ENCODE results near the gene MUC5AC.
"Not testable (repeated sequence)": the region's sequence is repeated elsewhere in the genome, so short reads cannot be mapped to it uniquely, and the experiment has no call there.

MUC5AC gene

DNA sequence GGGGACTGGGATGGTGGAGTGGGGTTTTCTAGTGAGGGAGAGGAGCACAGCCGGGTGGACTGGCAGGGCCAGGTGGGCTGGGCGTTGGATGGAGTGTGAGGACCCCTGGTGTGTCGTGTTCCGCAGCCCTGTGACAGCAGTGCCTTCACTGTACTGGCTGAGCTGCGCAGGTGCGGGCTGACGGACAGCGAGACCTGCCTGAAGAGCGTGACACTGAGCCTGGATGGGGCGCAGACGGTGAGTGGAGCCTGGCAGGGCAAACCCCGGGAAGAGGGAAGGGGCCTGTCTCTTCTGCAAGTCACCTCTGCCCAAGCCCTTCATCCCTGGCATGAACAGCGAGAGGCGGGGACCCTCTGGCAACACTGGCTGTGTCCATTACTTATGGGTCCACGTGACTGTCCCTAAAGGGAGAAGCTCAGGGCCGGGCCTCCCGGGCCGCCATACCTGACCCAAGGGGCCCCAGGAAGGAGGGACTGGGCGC, 10.0 kb downstream of the MUC5AC start:
- no peak for DNase-seq (ENCODE audit: low read depth)
- in situ Hi-C loops (cut with HindIII; ENCODE audit: low sequenced_read_pairs) = no loop called here
- TF ChIP-seq, protein P1, sequence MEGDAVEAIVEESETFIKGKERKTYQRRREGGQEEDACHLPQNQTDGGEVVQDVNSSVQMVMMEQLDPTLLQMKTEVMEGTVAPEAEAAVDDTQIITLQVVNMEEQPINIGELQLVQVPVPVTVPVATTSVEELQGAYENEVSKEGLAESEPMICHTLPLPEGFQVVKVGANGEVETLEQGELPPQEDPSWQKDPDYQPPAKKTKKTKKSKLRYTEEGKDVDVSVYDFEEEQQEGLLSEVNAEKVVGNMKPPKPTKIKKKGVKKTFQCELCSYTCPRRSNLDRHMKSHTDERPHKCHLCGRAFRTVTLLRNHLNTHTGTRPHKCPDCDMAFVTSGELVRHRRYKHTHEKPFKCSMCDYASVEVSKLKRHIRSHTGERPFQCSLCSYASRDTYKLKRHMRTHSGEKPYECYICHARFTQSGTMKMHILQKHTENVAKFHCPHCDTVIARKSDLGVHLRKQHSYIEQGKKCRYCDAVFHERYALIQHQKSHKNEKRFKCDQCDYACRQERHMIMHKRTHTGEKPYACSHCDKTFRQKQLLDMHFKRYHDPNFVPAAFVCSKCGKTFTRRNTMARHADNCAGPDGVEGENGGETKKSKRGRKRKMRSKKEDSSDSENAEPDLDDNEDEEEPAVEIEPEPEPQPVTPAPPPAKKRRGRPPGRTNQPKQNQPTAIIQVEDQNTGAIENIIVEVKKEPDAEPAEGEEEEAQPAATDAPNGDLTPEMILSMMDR (IDR thresholded peaks at IDR 0.05; ENCODE audit: low read depth, low read length, missing control alignments) = no peak
- no peak overlapping the region for H3K4me3 ChIP-seq (ENCODE audit: low read depth, low read length)

DNA sequence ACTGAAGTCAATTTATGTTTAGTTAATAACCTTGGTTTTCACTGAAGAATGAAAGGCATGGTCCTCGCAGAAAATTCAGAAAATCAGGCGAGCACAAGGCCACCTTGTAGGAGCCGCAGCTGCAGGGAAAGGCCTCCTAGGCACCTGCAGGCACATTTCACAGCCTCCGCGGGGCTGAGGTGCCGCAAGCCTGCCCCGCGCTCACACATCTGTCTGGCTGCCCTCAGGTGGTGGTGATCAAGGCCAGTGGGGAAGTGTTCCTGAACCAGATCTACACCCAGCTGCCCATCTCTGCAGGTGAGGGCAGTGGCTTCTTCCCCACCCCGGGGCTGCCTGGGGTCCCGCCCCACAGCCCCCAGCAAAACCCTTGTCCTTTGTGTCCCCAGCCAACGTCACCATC, 10.5 kb downstream of the MUC5AC start:
- no peak for DNase-seq (ENCODE audit: low read depth)
- TF ChIP-seq, protein P1 (IDR thresholded peaks at IDR 0.05; ENCODE audit: low read depth, low read length, missing control alignments) = no peak
- in situ Hi-C loops (cut with HindIII; ENCODE audit: low sequenced_read_pairs) = no loop called here
- no peak overlapping the region for H3K4me3 ChIP-seq (ENCODE audit: low read depth, low read length)

DNA sequence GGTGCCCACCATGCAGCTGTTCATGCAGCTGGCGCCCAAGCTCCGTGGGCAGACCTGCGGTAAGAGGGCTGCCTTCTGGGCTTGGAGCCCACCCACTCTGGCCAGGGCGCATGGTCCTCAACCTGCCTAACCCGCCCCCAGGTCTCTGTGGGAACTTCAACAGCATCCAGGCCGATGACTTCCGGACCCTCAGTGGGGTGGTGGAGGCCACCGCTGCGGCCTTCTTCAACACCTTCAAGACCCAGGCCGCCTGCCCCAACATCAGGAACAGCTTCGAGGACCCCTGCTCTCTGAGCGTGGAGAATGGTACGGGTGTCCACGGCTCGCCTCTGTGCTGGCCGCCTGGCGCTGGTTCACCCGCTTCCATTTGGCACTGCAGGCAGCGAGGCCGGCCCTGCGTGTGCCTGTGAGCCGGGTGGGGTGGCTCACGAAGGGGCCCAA, 11.0 kb downstream of the MUC5AC start:
- TF ChIP-seq, protein P1 (IDR thresholded peaks at IDR 0.05; ENCODE audit: low read depth, low read length, missing control alignments) = no peak
- in situ Hi-C loops (cut with HindIII; ENCODE audit: low sequenced_read_pairs) = no loop called here
- no peak overlapping the region for H3K4me3 ChIP-seq (ENCODE audit: low read depth, low read length)
- DNase-seq (ENCODE audit: low read depth) = no peak

DNA sequence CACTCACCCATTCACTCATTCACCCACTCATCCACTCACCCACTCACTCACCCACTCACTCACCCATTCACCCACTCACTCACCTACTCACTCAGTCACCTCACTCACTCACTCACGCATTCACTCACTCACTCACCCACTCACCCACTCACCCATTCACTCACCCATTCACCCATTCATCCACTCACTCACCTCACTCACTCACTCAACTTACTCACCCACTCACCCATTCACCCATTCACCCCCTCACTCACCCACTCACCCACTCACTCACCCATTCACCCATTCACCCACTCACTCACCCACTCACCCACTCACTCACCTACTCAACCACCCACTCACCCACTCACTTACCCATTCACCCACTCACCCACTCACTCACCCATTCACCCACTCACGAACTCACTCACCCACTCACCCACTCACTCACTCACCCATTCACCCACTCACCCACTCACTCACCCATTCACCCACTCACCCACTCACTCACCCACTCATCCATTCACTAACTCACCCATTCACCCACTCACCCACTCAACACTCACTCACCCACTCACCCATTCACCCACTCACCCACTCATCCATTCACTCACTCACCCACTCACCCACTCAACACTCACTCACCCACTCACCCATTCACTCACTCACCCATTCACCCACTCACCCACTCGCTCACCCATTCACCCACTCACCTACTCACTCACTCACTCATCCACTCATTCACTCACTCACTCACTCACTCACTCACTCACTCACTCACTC, 13.7 kb downstream of the MUC5AC start:
- in situ Hi-C loops (cut with HindIII; ENCODE audit: low sequenced_read_pairs) = no loop called here
- DNase-seq (ENCODE audit: low read depth) = no peak
- TF ChIP-seq, protein P1 (IDR thresholded peaks at IDR 0.05; ENCODE audit: low read depth, low read length, missing control alignments) = no peak
- no peak overlapping the region for H3K4me3 ChIP-seq (ENCODE audit: low read depth, low read length)

DNA sequence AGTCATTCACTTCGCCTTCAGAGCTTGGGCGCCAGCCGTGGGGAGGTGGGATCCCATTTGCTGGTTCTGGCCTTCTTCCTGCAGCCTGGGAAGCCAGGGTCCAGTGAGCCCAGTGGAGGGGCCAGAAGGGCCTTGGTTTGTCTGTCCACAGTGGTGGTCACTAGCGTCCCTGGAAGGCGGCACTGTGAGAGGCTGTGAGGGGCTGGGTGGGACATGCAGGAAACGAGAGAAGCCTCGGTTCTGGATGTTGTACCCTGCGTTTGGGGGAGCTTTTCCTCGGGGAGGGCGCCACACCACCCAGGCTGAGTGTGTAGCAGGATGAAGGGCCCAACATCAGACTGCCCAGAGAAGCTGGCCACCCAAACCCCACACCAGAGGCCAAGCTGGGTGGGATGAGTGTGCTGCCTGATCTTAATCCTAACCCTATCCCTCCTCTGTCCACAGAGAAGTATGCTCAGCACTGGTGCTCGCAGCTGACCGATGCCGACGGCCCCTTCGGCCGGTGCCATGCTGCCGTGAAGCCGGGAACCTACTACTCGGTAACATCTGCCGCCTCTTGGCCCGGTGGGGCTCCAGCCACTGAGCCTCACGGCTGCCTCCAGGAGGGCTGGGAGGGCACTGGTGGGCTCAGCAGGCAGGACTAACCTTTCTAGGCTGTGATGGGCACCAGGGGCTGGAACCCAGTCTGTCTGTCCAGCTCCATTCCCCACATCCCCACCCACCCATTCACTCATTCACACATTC, 14.4 kb downstream of the MUC5AC start:
- no peak overlapping the region for H3K4me3 ChIP-seq (ENCODE audit: low read depth, low read length)
- no peak for DNase-seq (ENCODE audit: low read depth)
- TF ChIP-seq, protein P1 (IDR thresholded peaks at IDR 0.05; ENCODE audit: low read depth, low read length, missing control alignments) = no peak
- in situ Hi-C loops (cut with HindIII; ENCODE audit: low sequenced_read_pairs) = no loop called here

DNA sequence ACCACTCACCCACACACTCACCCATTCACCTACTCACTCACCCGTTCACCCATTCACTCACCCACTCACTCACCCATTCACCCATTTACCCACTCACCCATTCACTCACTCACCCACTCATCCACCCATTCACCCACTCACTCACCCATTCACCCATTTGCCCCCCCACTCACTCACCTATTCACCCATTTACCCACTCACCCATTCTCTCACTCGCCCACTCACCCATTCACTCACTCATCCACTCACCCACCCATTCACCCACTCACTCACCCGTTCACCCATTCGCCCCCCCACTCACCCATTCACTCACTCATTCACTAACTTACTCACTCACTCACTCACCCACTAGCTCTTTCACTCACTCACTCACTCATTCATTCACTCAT, 15.0 kb downstream of the MUC5AC start:
- in situ Hi-C loops (cut with HindIII; ENCODE audit: low sequenced_read_pairs) = no loop called here
- TF ChIP-seq, protein P1 (IDR thresholded peaks at IDR 0.05; ENCODE audit: low read depth, low read length, missing control alignments) = no peak
- H3K4me3 ChIP-seq (ENCODE audit: low read depth, low read length) = no peak overlapping the region
- no peak for DNase-seq (ENCODE audit: low read depth)

DNA sequence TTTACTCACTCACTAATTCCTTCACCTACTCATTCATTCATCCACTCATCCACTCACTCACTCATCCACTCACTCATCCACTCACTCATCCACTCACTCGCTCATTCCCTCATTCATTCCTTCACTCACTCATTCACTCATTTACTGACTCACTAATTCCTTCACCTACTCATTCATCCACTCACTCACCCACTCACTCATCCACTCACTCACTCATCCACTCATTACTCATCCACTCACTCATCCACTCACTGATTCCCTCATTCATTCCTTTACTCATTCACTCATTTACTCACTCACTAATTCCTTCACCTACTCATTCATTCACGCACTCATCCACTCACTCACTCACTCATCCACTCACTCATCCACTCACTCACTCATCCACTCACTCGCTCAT, 15.6 kb downstream of the MUC5AC start:
- H3K4me3 ChIP-seq (ENCODE audit: low read depth, low read length); DNase-seq (ENCODE audit: low read depth); in situ Hi-C loops (cut with HindIII; ENCODE audit: low sequenced_read_pairs): not testable (repeated sequence)
